KOPT-K1 (cell line): Measurements from ENCODE around the gene C21orf91.

Experiments used
- H3K27ac ChIP-seq: fragments of 200-600 bp; sonication (generic); 2 replicates; pipeline ENCODE4 v1.5.1; 2016; ENCODE audit warnings: antibody characterized with exemption, mild to moderate bottlenecking, low read depth, low read length; ENCODE audit not compliant: poor library complexity, severe bottlenecking
- H3K36me3 ChIP-seq: fragments of 200-600 bp; sonication (generic); 2 replicates; pipeline ENCODE4 v1.5.1; 2017; ENCODE audit warnings: antibody characterized with exemption, mild to moderate bottlenecking, low read length, moderate library complexity; ENCODE audit not compliant: insufficient read depth
- H3K9me3 ChIP-seq: fragments of 200-600 bp; sonication (generic); 2 replicates; pipeline ENCODE4 v1.5.1; 2017; ENCODE audit warnings: antibody characterized with exemption, low read length, mild to moderate bottlenecking; ENCODE audit not compliant: insufficient read depth, poor library complexity, severe bottlenecking

C21orf91 gene

DNA sequence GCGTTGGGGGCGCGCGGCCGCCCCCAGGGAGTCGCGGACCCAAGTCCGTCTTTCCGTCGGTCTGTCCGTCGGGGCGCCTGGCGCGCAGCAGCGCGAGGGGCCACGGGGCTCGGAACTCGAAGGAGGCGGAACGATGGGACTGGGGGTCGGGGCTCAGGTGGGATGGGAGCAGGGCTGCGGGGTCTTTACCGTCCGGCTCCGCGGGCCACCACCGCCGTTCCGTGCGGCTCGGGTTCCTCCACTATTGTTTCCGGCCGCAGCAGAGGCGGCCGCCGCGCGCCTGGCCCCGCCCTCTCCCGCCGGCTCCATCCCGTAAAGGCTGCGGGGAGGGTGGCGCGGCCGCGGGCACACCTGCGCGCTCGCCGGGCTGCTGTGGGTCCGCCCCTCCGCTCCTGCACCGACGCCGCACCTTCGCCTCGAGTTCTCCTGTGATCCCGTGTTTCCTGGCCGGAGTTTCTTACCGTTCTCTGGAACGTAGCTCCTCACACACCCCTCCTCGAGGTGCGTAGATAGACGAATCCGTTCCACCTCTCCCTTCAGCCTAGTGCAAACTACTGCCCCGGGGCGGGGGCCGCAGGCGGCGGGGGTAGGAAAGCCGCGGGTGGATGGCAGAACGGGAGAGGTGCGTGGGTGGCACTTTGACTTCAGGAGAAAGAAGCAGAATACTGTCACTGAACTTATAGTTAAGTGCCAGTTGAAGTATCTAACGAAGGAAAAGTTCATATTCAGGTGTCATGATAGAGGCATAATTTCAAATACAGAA is at the start of gene C21orf91:
TSS of gene C21orf91 (minus strand) at position 243 of the 763 bp plus-strand sequence. CDS start 1,038 bp downstream, outside the sequence.
- Histone ChIP-seq H3K27ac (peak within 1 kb of the TSS; percentile 91), H3K9me3 (no peaks in the 10 kb centered on the region)

DNA sequence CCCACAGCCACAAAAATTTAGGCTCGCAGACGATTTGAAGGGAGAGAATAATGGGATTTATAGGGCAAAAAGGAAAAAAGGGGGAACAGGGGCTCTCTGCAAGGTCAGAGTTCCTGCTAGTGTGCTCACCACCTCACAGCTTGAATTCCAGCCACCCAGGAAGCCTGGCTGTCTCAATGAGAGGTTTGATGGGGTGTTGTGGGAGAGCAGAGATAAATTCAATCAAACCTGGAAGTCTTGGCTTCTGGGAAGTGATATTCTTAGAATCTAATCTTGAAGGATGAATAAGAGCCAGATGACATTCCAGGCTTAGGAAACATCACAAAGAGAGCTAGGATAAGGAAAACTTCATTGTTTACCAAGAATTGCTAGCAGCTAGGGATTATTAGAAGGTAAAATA is 47.4 kb upstream of the C21orf91 start:
- Histone ChIP-seq H3K36me3 (no peaks in the 10 kb centered on the region), H3K9me3 (no peaks in the 10 kb centered on the region), H3K27ac (no peak overlapping the region)

More for the DNA sequence above, at the start of gene C21orf91:
- peaks cover 23% of the 10 kb centered on the region for H3K36me3 ChIP-seq

DNA sequence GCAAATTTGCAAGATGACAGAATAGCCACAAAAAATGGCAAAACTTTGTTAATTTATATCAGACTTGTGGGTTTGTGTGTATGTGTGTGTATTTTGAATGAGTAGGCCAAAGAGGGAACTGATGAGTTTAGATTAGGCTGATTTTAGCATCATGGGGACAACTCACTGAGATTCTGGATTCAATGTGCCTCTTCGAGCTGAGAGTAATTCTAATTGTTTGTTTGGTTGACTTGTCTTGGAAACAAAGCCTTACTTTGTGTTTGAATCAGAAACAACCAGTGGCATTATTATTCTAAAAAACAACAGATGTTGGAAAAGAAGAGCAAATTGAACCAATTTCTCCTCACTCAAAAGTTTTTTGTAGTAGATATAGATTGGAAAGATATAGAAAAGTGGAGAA is 40.5 kb upstream of the C21orf91 start:
- Histone ChIP-seq H3K27ac (no peak overlapping the region), H3K36me3 (no peaks in the 10 kb centered on the region), H3K9me3 (peaks cover 6% of the 10 kb centered on the region)

DNA sequence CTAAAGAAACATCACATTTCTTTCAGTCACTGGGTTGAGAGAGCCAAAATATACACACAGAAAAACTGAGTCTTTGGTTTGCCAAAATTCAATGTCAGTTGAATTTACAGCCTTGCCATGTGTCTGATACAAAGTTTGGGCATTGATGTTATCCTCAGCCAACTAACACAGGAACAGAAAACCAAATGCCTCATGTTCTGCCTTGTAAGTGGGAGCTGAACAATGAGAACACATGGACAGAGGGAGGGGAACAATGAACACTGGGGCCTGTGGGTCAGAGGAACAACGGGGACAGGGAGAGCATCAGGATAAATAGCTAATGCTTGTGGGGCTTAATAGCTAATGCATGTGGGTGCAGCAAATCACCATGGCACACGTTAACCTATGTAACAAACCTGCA is 39.6 kb upstream of the C21orf91 start:
- Histone ChIP-seq H3K9me3 (peaks cover 6% of the 10 kb centered on the region), H3K27ac (no peak overlapping the region), H3K36me3 (no peaks in the 10 kb centered on the region)

DNA sequence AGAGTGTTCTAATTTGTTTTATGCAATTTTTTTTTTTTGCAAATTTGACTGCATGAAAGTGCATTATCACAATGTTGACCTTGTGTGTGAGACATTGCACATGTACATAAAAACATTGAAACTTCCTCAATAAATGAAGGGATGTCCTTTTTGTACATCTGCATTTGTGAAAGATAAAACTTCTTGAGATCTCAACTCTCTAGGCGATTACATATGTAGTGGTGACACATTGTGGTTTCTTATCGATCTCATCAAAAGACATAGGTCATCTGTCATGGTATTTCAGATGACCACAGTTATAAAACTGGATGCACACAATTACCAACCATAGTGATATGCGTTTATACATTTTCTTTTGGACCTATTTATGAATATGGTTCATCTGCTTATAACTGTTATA is 35.6 kb upstream of the C21orf91 start:
- no peak overlapping the region for H3K27ac ChIP-seq
- no peaks in the 10 kb centered on the region for H3K36me3 ChIP-seq
- H3K9me3 ChIP-seq: no peaks in the 10 kb centered on the region

DNA sequence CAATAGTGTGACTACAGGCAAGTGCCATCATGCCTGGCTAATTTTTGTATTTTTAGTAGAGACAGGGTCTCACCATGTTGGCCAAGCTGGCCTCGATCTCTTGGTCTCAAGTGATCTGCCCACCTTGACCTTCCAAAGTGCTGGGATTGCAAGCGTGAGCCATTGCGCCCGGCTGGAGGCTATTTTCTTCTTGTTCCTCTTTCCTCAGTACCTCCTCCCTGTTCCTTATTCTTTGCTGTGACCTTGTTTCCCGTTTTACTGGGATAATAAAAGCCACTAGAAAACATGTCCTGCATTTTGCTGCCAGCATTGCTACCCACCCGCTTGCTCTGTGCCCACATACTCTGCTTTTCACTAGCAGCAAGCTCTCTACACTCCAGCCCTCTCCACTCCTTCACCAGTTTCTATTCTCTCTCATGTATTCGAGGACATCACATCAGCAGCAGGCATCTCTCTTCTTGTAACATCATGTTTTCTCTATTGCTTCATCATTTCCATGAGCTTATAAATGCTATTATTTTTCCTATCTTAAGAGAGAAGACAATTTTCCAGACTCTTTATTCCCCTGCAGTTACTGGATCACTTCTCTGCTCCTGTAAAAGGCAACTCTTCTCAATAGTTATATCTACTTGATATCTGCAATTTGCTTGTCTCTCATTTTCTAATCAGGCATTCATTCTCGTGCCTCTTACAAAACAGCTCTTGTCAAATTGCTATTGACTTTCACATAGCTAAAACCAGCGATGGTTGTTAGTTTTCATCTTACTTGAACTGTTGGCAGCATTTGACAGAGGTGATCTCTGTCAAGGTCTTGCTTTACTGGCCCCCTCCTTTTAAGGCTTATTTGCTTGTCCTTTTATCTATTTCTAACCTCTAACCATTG is 34.5 kb upstream of the C21orf91 start:
- Histone ChIP-seq H3K9me3 (no peaks in the 10 kb centered on the region), H3K36me3 (no peaks in the 10 kb centered on the region)

DNA sequence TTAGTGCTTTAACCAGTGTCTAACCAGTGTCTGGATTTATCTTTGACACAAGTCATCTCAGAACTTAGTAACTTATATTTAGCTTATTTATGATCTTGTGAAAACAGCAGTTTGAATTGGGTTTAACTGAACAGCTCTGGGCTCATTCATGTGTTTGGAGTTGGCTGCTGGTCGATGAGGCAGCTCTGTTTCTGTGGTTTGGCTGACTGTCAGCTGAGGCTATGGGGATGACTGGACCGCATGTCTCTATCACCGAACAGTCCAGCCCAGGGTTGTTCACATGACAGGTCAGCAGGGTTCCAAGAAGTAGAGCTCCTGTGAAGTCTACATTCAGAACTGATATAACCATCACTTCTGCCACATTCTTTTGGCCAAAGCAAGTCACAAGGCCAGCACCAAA is 29.1 kb upstream of the C21orf91 start:
- Histone ChIP-seq H3K9me3 (no peaks in the 10 kb centered on the region), H3K36me3 (no peaks in the 10 kb centered on the region), H3K27ac (no peak overlapping the region)

More for the DNA sequence above, 34.5 kb upstream of the C21orf91 start:
- no peak overlapping the region for H3K27ac ChIP-seq

DNA sequence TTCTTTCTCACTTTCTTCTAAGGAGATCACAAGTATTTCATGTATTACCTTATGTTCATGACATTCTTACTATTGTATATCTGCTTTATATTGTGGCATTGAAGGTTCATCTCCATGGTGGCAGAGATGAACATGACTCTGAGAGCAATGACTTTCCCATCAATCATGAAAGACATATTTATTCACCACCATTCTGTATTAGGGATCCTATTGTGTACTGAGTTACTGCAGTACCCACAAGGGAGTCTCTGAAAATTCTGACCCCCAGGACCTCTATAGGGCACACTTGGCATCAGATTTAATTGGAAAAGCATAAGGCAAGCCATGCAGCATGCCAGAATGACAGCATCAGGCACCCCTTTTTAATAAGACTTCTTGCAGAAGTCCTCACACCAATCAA is 21.9 kb upstream of the C21orf91 start:
- no peaks in the 10 kb centered on the region for H3K9me3 ChIP-seq
- no peak overlapping the region for H3K27ac ChIP-seq
- no peaks in the 10 kb centered on the region for H3K36me3 ChIP-seq

DNA sequence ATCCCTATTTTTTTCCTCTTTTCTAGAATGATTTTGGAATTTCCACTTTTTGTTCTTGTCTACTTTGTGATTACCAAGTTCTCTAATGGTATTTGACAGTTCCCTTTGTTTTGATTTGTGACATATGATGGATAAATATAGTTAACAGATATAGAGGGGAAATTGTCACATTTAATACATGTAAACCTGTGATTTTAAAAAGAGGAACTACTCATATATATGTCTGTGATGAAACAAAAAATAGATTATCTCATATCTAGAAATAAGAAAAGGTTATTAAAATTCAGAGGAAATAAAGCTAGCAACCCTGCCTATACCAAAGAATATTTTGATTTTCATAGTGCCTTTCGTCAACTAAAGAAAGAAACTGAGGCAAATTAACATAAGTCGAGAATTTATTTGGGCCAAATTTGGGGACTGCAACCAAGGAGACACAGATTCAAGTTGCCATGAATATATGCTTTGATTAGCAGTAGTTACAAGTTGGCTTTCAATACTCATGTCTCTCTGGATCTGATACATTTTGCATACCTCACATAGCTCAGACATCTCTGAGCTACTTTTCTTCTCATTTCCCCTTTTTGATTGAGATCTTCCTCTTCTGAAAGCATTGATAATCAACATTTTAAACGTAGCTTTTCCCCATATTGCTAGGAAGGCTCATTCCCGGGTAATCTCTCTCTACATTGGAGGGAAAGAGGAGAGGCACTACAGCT is 15.6 kb upstream of the C21orf91 start:
- no peak overlapping the region for H3K27ac ChIP-seq
- H3K9me3 ChIP-seq: no peaks in the 10 kb centered on the region
- no peaks in the 10 kb centered on the region for H3K36me3 ChIP-seq

DNA sequence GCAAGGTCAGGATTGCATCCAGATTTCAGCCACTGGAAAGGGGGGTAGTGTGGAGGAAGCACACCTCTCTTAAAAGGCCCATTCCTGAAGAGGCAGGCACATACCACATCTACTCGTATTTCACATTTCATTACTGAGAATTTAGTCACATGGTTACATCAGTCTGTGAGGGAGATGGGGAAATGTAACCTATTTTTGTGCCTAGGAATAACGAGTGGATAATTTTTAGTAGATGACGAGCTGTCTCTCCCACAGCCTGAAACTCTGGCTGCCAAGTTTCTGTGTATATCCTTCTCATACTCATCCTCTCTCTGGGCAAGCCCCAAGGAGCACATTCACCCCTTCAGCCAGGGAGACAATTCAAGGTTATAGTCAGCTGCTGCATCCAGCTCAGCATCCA is 10.3 kb upstream of the C21orf91 start:
- Histone ChIP-seq H3K36me3 (no peaks in the 10 kb centered on the region), H3K9me3 (no peaks in the 10 kb centered on the region), H3K27ac (no peak overlapping the region)

DNA sequence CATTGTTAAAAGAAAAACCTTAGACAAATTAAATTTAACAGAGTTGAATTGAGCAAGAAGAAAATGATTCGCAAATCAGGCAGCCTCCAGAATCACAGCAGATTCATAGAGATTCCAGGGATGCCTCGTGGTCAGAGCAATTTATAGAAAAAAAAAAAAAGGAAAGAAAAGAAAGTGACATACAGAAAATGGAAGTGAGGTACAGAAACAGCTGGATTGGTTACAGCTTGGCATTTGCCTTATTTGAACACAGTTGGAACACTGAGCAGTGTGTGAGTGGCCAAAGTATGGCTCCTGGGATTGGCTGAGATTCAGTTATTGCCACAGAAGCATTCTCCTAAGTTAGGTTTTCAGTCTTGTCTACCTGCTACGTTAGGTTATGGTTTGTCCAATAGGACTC is 9.1 kb upstream of the C21orf91 start:
- Histone ChIP-seq H3K36me3 (no peaks in the 10 kb centered on the region), H3K27ac (no peak overlapping the region), H3K9me3 (no peaks in the 10 kb centered on the region)

DNA sequence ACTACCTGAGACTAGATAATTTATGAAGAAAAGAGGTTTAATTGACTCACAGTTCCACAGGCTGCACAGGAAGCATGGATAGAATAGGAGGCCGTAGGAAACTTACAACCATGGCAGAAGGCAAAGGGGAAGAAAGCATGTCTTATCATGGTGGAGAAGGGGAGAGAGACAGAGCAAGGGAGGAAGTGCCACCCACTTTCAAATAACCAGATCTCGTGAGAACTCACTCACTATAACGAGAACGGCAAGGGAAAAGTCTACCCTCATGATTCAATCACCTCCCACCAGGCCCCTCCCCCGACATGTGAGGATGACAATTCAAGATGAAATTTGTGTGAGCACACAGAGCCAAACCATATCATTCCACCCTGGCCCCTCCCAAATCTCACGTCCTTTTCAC is 4.7 kb upstream of the C21orf91 start:
- no peak overlapping the region for H3K27ac ChIP-seq
- no peaks in the 10 kb centered on the region for H3K9me3 ChIP-seq
- H3K36me3 ChIP-seq: no peaks in the 10 kb centered on the region

DNA sequence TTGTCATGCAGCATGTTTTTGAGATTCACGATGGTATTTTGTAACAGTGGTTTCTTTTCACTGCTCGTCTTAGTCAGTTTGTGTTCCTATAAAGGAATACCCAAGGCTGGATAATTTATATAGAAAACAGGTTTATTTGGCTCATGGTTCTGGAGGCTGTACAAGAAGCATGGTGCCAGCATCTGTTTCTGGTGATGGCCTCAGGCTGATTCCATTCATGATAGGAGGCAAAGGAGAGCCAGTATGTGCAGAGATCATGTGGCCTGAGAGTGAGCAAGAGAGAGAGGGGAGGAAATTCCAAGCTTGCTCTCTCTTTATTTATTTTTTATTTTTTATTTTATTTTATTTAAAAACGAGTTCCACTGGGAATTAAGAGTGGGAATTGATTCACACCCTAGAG is 2.0 kb upstream of the C21orf91 start:
- Histone ChIP-seq H3K27ac (no peak overlapping the region), H3K36me3 (peaks cover 6% of the 10 kb centered on the region), H3K9me3 (no peaks in the 10 kb centered on the region)

DNA sequence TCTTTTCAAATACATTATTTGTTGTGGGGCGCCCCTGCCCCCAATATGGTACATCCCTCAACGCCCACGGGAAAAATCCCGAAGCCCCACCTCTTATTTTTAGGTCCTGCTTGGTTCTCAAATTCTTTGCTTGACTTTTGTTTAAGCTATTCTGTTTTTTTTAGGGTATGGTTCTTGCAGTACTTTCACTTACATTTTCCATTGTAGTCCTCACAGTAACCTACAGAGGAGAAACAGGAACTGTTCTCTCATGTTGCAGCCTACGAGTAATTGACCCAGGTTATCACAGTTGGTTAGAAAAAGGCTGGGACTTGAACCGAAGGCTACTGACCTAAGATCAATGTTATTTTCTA is 697 bp upstream of the C21orf91 start:
- H3K27ac ChIP-seq: peak overlapping the region; percentile 91
- peaks cover 18% of the 10 kb centered on the region for H3K36me3 ChIP-seq
- H3K9me3 ChIP-seq: no peaks in the 10 kb centered on the region
